Thoracic aorta (tissue), 2 donors: ENCODE data around the gene TLL1. TPM values are rescaled to one million over a fixed set of nuclear protein-coding genes. Genes with fewer than 3 reads are reported as not detected.

ENCODE experiments used
- ATAC-seq: fragments of 150-250 bp; one replicate; pipeline ENCODE4 v1.8.0; 2017; ENCODE audit warnings: low read depth; ENCODE audit not compliant: insufficient number of reproducible peaks, low FRiP score
- DNase-seq: peaks from one replicate; pipeline ENCODE4 v3.0.0-alpha.2; 2020; ENCODE audit warnings: low spot score
- H3K27ac ChIP-seq, 2 donors: fragments of 200-600 bp; sonication (generic); 1 replicate in 1 of 2; 2 replicates in 1 of 2; pipeline ENCODE4 v1.5.1; 2016; ENCODE audit warnings: mild to moderate bottlenecking in 2 of 2, moderate library complexity in 2 of 2
- H3K27me3 ChIP-seq: fragments of 200-600 bp; sonication (generic); replicated peaks from 2 replicates; pipeline ENCODE4 v1.6.0; 2016; ENCODE audit warnings: mild to moderate bottlenecking; ENCODE audit not compliant: insufficient read depth
- H3K36me3 ChIP-seq: fragments of 200-600 bp; sonication (generic); one replicate; pipeline ENCODE4 v1.5.1; 2016
- H3K4me1 ChIP-seq, 2 donors: fragments of 200-600 bp; sonication (generic); 1 replicate in 1 of 2; 2 replicates in 1 of 2; pipeline versions ENCODE4 v1.5.1 to v1.6.0; 2016; ENCODE audit warnings: low read depth in 2 of 2, mild to moderate bottlenecking in 1 of 2; ENCODE audit not compliant: control insufficient read depth in 1 of 2
- H3K4me3 ChIP-seq: fragments of 200-600 bp; sonication (generic); 2 replicates; pipeline ENCODE4 v1.5.1; 2016; ENCODE audit warnings: mild to moderate bottlenecking
- H3K9me3 ChIP-seq: fragments of 200-600 bp; sonication (generic); 2 replicates; pipeline ENCODE4 v1.5.1; 2016
- CTCF ChIP-seq: fragments of 200-600 bp; sonication (generic); IDR thresholded peaks from one replicate; pipeline ENCODE4 v1.5.1; 2019; ENCODE audit warnings: antibody characterized with exemption
- total RNA-seq, 2 donors: library from RNA; depleted of rRNA; stranded (reverse); fragments of >200 nt; gene quantifications; one replicate each; pipeline versions ENCODE4 v1.1.0 to v1.2.3, GENCODE V29; 2016

TLL1 gene
- total RNA-seq, 2 donors from 2014 or later: 3.7 to 10.6 TPM

GRCh38 chr4:166044871-166045270 is 171.8 kb downstream of the TLL1 start:
- no peaks in the 10 kb centered on the region for H3K4me1 ChIP-seq
- DNase-seq (no peak), ATAC-seq (no peak)
- TF ChIP-seq CTCF: no peak
- H3K4me3 ChIP-seq: no peak overlapping the region
- no peak overlapping the region for H3K27ac ChIP-seq
- no peaks in the 10 kb centered on the region for H3K9me3 ChIP-seq
- no peaks in the 10 kb centered on the region for H3K36me3 ChIP-seq
- no peaks in the 10 kb centered on the region for H3K27me3 ChIP-seq

- no peaks in the 10 kb centered on the region for H3K27me3 ChIP-seq
- no peak for DNase-seq
Measured at GRCh38 chr4:166045457-166045856, 172.4 kb downstream of the TLL1 start.

GRCh38 chr4:166049036-166049435 is 176.0 kb downstream of the TLL1 start:
- Histone ChIP-seq H3K27ac (no peak overlapping the region), H3K4me1 (no peaks in the 10 kb centered on the region), H3K9me3 (no peaks in the 10 kb centered on the region), H3K4me3 (no peak overlapping the region), H3K27me3 (no peaks in the 10 kb centered on the region), H3K36me3 (no peaks in the 10 kb centered on the region)
- ATAC-seq (no peak), DNase-seq (no peak)
- no peak for TF ChIP-seq CTCF

More at GRCh38 chr4:166045457-166045856, 172.4 kb downstream of the TLL1 start:
- TF ChIP-seq CTCF: no peak
- Histone ChIP-seq H3K4me3 (no peak overlapping the region), H3K36me3 (no peaks in the 10 kb centered on the region), H3K9me3 (no peaks in the 10 kb centered on the region), H3K27ac (no peak overlapping the region), H3K4me1 (no peaks in the 10 kb centered on the region)
- ATAC-seq: no peak

- Histone ChIP-seq H3K27me3 (no peaks in the 10 kb centered on the region), H3K4me1 (no peaks in the 10 kb centered on the region), H3K9me3 (no peaks in the 10 kb centered on the region), H3K27ac (no peak overlapping the region), H3K36me3 (no peaks in the 10 kb centered on the region), H3K4me3 (no peak overlapping the region)
- no peak for DNase-seq
- no peak for TF ChIP-seq CTCF
- ATAC-seq: no peak
Measured at GRCh38 chr4:166064721-166065120, 191.7 kb downstream of the TLL1 start.

GRCh38 chr4:166065324-166065723 is 192.3 kb downstream of the TLL1 start:
- no peaks in the 10 kb centered on the region for H3K9me3 ChIP-seq
- no peaks in the 10 kb centered on the region for H3K27me3 ChIP-seq
- H3K36me3 ChIP-seq: no peaks in the 10 kb centered on the region
- ATAC-seq (no peak), DNase-seq (no peak)
- H3K27ac ChIP-seq: no peak overlapping the region
- TF ChIP-seq CTCF: no peak
- no peak overlapping the region for H3K4me3 ChIP-seq
- no peaks in the 10 kb centered on the region for H3K4me1 ChIP-seq
